Suprapubic skin (tissue), 4 donors: ENCODE results near the gene KBTBD7. TPM values are rescaled to one million over a fixed set of nuclear protein-coding genes. Genes with fewer than 3 reads are reported as not detected.
"Not testable (repeated sequence)": the region's sequence is repeated elsewhere in the genome, so short reads cannot be mapped to it uniquely, and the experiment has no call there.

Experiments
- DNase-seq, 2 donors: peaks; one replicate each; pipeline ENCODE4 v3.0.0-alpha.2; 2019; ENCODE audit warnings: low spot score in 2 of 2
- H3K27ac ChIP-seq: fragments of 200-600 bp; sonication (generic); one replicate; pipeline ENCODE4 v1.5.1; 2019
- H3K27me3 ChIP-seq: fragments of 200-600 bp; sonication (generic); one replicate; pipeline ENCODE4 v1.5.1; 2019
- H3K36me3 ChIP-seq: fragments of 200-600 bp; sonication (generic); one replicate; pipeline ENCODE4 v1.5.1; 2019
- H3K4me1 ChIP-seq: fragments of 200-600 bp; sonication (generic); one replicate; pipeline ENCODE4 v1.5.1; 2019
- H3K4me3 ChIP-seq: fragments of 200-600 bp; sonication (generic); one replicate; pipeline ENCODE4 v1.5.1; 2019; ENCODE audit warnings: mild to moderate bottlenecking
- H3K9me3 ChIP-seq: fragments of 200-600 bp; sonication (generic); one replicate; pipeline ENCODE4 v1.5.1; 2019
- CTCF ChIP-seq, 2 donors: fragments of 200-600 bp in 1 of 2; fragments of 450-650 bp in 1 of 2; sonication (generic) in 1 of 2; IDR thresholded peaks; one replicate each; pipeline ENCODE4 v1.5.1; 2016 to 2019; ENCODE audit warnings: antibody characterized with exemption in 2 of 2, mild to moderate bottlenecking in 1 of 2, moderate library complexity in 1 of 2
- EP300 ChIP-seq: sonication (generic); formaldehyde crosslinking; IDR thresholded peaks from one replicate; pipeline ENCODE4 v1.6.1; 2017; ENCODE audit warnings: antibody characterized with exemption
- POLR2A ChIP-seq, 2 donors: fragments of 450-650 bp; IDR thresholded peaks; one replicate each; pipeline ENCODE4 v1.6.1; 2017; ENCODE audit warnings: antibody characterized with exemption in 2 of 2, mild to moderate bottlenecking in 2 of 2, moderate library complexity in 2 of 2
- POLR2AphosphoS5 ChIP-seq, 3 donors: sonication (generic); formaldehyde crosslinking; IDR thresholded peaks; one replicate each; pipeline ENCODE4 v1.6.1; 2017; ENCODE audit warnings: antibody characterized with exemption in 3 of 3
- WGBS: methylation state at CpG from one replicate; pipeline ENCODE4 v1.1.5; 2018; 5-methylcytosine and 5-hydroxymethylcytosine counted together
- total RNA-seq, 4 donors: library from RNA; depleted of rRNA; stranded (reverse); fragments of >200 nt; gene quantifications; one replicate each; pipeline ENCODE4 v1.1.0, GENCODE V29; 2016

KBTBD7 gene
- total RNA-seq, 4 donors from 2014 or later: 4.5 to 8.0 (median 6.0) TPM

GRCh38 chr13:41178040-41178439 lies 16.3 kb downstream of the KBTBD7 start:
- Histone ChIP-seq H3K9me3 (no peaks in the 10 kb centered on the region), H3K27me3 (no peaks in the 10 kb centered on the region), H3K27ac (no peak overlapping the region), H3K4me1 (no peaks in the 10 kb centered on the region), H3K36me3 (no peaks in the 10 kb centered on the region), H3K4me3 (no peak overlapping the region)
- TF ChIP-seq POLR2AphosphoS5 (IDR thresholded peaks at IDR 0.05) (no peak), CTCF (IDR thresholded peaks at IDR 0.05) (no peak), POLR2A (IDR thresholded peaks at IDR 0.05) (no peak), EP300 (no peak)
- WGBS: 86% methylated on average over 7 of the region's 7 CpGs
- DNase-seq: no peak

DNA sequence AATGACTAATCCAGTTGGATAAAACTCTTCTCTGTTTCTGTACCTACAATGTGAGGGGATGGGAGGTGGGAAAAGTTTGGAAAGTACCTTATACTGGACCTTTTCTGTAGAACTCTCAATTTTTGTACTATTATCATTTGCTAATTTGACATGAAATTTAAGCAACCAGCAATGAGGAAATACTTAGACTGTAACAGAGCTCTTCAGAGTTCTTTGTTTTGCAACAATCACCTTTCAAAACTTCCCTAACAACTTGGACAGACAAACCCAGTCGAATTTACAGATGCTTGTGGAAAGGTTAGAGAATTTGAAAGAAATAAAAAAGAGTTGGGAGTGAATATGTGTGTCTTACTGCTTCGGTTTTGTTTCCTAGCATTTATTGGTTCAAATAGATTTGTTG lies 16.8 kb downstream of the KBTBD7 start:
- 45% methylated on average over 2 of the region's 2 CpGs for WGBS
- Histone ChIP-seq H3K9me3 (no peaks in the 10 kb centered on the region), H3K27me3 (no peaks in the 10 kb centered on the region), H3K4me1 (no peaks in the 10 kb centered on the region), H3K36me3 (no peaks in the 10 kb centered on the region), H3K27ac (no peak overlapping the region), H3K4me3 (no peak overlapping the region)
- DNase-seq: no peak
- TF ChIP-seq CTCF (IDR thresholded peaks at IDR 0.05) (no peak), POLR2AphosphoS5 (IDR thresholded peaks at IDR 0.05) (no peak)

GRCh38 chr13:41175576-41175975 lies 18.8 kb downstream of the KBTBD7 start:
- H3K9me3 ChIP-seq, DNase-seq, H3K4me3 ChIP-seq, H3K36me3 ChIP-seq, H3K4me1 ChIP-seq, H3K27ac ChIP-seq, H3K27me3 ChIP-seq: not testable (repeated sequence)
- 95% methylated on average over 8 of the region's 8 CpGs for WGBS

DNA sequence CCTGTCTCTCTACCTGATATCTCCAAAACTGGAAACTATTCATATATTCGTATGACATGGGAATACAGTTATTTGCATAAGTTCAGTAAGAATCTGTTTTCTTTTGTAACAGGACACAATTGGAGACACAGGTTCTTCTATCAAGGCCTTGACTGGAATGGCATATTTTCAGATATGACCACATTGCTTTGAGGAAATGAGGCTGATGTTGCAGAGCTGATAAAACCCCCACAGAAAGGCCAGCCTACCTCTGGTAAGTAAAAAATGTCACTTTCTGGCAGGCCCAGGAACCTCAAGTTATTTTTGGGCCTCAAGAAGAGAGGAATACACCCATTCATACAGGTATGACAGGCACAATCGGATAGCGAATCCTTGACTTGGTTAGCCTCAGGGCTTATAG lies 32.2 kb downstream of the KBTBD7 start:
- 93% methylated on average over 3 of the region's 3 CpGs for WGBS

DNA sequence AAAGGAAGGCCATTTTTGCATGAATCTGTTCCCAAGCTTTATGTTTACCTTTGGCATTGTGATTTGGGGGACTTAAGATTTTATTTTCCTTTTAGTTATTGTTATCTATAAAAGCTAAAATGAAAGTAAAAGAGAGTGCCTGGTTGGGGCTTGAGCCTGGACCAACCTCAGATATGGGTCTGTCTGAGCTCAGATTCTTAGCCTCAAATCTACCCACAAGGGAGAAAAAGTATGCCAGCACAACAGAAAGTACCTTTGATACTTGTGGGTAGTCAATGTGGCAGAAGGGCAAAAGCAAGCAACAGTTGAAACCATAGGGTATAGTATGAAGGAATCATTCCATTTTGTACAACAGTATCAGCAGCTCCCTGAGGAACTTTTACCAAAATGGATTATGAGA lies 35.2 kb downstream of the KBTBD7 start:
- H3K4me1 ChIP-seq: no peaks in the 10 kb centered on the region
- no peak overlapping the region for H3K4me3 ChIP-seq
- H3K27me3 ChIP-seq: no peaks in the 10 kb centered on the region
- no peak for DNase-seq
- H3K36me3 ChIP-seq: no peaks in the 10 kb centered on the region
- TF ChIP-seq EP300 (no peak), POLR2AphosphoS5 (IDR thresholded peaks at IDR 0.05) (no peak), CTCF (IDR thresholded peaks at IDR 0.05) (no peak), POLR2A (IDR thresholded peaks at IDR 0.05) (no peak)
- H3K27ac ChIP-seq: no peak overlapping the region
- no peaks in the 10 kb centered on the region for H3K9me3 ChIP-seq

More for the DNA sequence above, 32.2 kb downstream of the KBTBD7 start:
- H3K27me3 ChIP-seq: no peaks in the 10 kb centered on the region
- no peaks in the 10 kb centered on the region for H3K36me3 ChIP-seq
- no peak for DNase-seq
- no peaks in the 10 kb centered on the region for H3K9me3 ChIP-seq
- no peak for TF ChIP-seq POLR2AphosphoS5 (IDR thresholded peaks at IDR 0.05)
- no peak for TF ChIP-seq POLR2A (IDR thresholded peaks at IDR 0.05)
- no peak for TF ChIP-seq EP300
- H3K27ac ChIP-seq: no peak overlapping the region
- H3K4me3 ChIP-seq: no peak overlapping the region
- H3K4me1 ChIP-seq: no peaks in the 10 kb centered on the region

- no peak for DNase-seq
- H3K36me3 ChIP-seq: no peaks in the 10 kb centered on the region
- H3K27ac ChIP-seq: no peak overlapping the region
- no peaks in the 10 kb centered on the region for H3K27me3 ChIP-seq
- TF ChIP-seq EP300: no peak
- no peak for TF ChIP-seq CTCF (IDR thresholded peaks at IDR 0.05)
- TF ChIP-seq POLR2A (IDR thresholded peaks at IDR 0.05): no peak
- TF ChIP-seq POLR2AphosphoS5 (IDR thresholded peaks at IDR 0.05): no peak
- H3K4me1 ChIP-seq: no peaks in the 10 kb centered on the region
- no peaks in the 10 kb centered on the region for H3K9me3 ChIP-seq
- H3K4me3 ChIP-seq: no peak overlapping the region
- 89% methylated on average over 4 of the region's 4 CpGs for WGBS
Measured at GRCh38 chr13:41157048-41157717, 37.2 kb downstream of the KBTBD7 start.
